ENCODE data around the gene ODAD4. TPM values are rescaled to one million over a fixed set of nuclear protein-coding genes. Genes with fewer than 3 reads are reported as not detected.

Gene ODAD4
- 0.28 and 0.85 TPM in 2 replicates for total RNA-seq (2014; rRNA removed; shearing (Covaris generic))

- peak; percentile 96 for DNase-seq
- no peaks in the 10 kb centered on the region for H3K36me3 ChIP-seq (replicated peaks; ENCODE audit: control insufficient read depth, insufficient read depth, low read length)
- no peaks in the 10 kb centered on the region for H3K27me3 ChIP-seq (ENCODE audit: control insufficient read depth, insufficient read depth, low read length)
- H3K4me3 ChIP-seq (ENCODE audit: insufficient read depth, low read depth, low read length): peak within 1 kb of the TSS; percentile 63
Measured at GRCh38 chr17:41930009-41930832, at the start of gene ODAD4. TSS of gene ODAD4 (plus strand) at chr17:41930617. CDS start at chr17:41930724, 107 bp downstream.

- Histone ChIP-seq H3K4me3 (ENCODE audit: insufficient read depth, low read depth, low read length) (no peak overlapping the region), H3K36me3 (replicated peaks; ENCODE audit: control insufficient read depth, insufficient read depth, low read length) (peaks cover 62% of the 10 kb centered on the region), H3K27me3 (ENCODE audit: control insufficient read depth, insufficient read depth, low read length) (no peaks in the 10 kb centered on the region)
- DNase-seq: no peak
Measured at GRCh38 chr17:41882756-41883155, 47.7 kb upstream of the ODAD4 start.

DNA sequence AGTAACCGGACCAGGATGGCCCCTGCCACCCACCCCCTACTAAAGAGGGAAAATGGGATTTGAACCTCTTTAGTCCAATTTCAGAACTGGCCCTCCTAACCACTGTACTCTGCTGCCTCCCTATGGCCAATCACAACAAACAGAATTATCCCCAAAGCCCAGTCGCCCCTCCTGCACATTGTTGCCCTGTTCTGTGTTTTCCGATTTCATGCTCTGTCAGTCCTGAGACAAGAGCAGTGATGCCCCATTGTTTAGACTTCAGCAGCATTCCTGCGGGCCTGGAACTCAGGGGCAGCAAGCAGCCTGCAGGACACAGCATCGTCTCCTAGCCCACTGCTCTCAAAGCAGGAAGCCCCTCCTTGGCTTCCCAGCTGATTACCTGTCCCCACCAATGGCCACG, 44.7 kb upstream of the ODAD4 start:
- H3K27me3 ChIP-seq (ENCODE audit: control insufficient read depth, insufficient read depth, low read length): no peaks in the 10 kb centered on the region
- DNase-seq: peak; percentile 53
- peaks cover 56% of the 10 kb centered on the region for H3K36me3 ChIP-seq (replicated peaks; ENCODE audit: control insufficient read depth, insufficient read depth, low read length)
- no peak overlapping the region for H3K4me3 ChIP-seq (ENCODE audit: insufficient read depth, low read depth, low read length)

- H3K36me3 ChIP-seq (replicated peaks; ENCODE audit: control insufficient read depth, insufficient read depth, low read length): peaks cover 62% of the 10 kb centered on the region
- H3K27me3 ChIP-seq (ENCODE audit: control insufficient read depth, insufficient read depth, low read length): no peaks in the 10 kb centered on the region
Measured at GRCh38 chr17:41888332-41888965, 42.0 kb upstream of the ODAD4 start.

DNA sequence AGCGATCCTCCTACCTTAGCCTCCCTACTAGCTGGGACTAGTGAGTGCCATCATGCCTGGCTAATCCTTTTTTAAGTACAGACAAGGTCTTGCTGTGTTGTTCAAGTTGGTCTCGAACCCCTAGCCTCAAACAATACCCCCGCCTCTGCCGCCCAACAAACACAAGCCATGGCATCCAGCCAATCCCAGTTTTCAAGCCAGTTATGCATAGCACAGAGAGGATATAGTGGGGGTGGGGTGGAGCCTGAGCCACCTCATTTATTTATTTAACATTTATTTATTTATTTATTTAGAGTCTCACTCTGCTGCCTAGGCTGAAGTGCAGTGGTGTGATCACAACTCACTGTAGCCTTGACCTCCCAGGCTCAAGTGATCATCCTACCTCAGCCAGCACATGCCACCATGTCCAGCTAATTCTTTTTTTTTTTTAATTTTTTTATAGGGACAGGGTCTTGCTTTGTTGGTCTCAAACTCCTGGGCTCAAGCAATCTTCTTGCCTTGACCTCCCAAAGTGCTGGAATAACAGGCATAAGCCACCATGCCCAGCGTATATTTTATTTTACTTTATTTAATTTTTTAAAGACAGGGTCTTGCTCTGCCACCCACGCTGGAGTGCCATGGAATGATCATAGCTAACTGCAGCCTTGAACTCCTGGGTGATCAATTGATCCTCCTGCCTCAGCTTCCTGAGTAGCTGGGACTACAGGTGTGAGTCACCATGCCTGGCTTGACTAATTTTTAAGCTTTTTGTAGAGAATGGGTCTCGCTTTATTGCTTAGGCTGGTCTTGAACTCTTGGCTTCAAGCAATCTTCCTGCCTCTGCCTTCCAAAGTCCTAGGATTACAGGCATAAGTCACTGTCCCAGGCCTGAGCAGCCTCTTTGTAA, 39.0 kb upstream of the ODAD4 start:
- no peak overlapping the region for H3K4me3 ChIP-seq (ENCODE audit: insufficient read depth, low read depth, low read length)
- no peak for DNase-seq
- no peaks in the 10 kb centered on the region for H3K27me3 ChIP-seq (ENCODE audit: control insufficient read depth, insufficient read depth, low read length)
- peaks cover 65% of the 10 kb centered on the region for H3K36me3 ChIP-seq (replicated peaks; ENCODE audit: control insufficient read depth, insufficient read depth, low read length)

More at GRCh38 chr17:41888332-41888965, 42.0 kb upstream of the ODAD4 start:
- no peak for DNase-seq
- H3K4me3 ChIP-seq (ENCODE audit: insufficient read depth, low read depth, low read length): no peak overlapping the region

DNA sequence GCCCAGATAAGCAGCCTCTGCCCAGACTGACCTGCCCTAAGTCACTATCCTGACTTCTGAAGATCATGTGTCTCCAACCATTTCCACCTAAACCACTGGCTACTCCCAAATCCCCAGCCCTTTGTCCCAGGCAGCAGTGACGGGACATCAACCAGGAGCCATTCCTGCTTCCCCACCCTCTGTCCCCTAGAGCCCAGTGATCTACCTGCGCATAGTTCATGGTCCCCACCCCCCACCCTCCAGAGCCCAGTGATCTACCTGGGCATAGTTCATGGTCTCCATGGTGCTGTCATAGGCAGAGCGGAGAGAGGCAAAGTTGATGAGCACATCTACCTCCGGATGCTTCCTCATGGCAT, 38.4 kb upstream of the ODAD4 start:
- peaks cover 68% of the 10 kb centered on the region for H3K36me3 ChIP-seq (replicated peaks; ENCODE audit: control insufficient read depth, insufficient read depth, low read length)
- no peak for DNase-seq
- H3K4me3 ChIP-seq (ENCODE audit: insufficient read depth, low read depth, low read length): no peak overlapping the region
- no peaks in the 10 kb centered on the region for H3K27me3 ChIP-seq (ENCODE audit: control insufficient read depth, insufficient read depth, low read length)

- no peak overlapping the region for H3K4me3 ChIP-seq (ENCODE audit: insufficient read depth, low read depth, low read length)
- no peak for DNase-seq
- no peaks in the 10 kb centered on the region for H3K27me3 ChIP-seq (ENCODE audit: control insufficient read depth, insufficient read depth, low read length)
- H3K36me3 ChIP-seq (replicated peaks; ENCODE audit: control insufficient read depth, insufficient read depth, low read length): peaks cover 69% of the 10 kb centered on the region
Measured at GRCh38 chr17:41893384-41893783, 37.0 kb upstream of the ODAD4 start.

- no peaks in the 10 kb centered on the region for H3K27me3 ChIP-seq (ENCODE audit: control insufficient read depth, insufficient read depth, low read length)
- H3K4me3 ChIP-seq (ENCODE audit: insufficient read depth, low read depth, low read length): no peak overlapping the region
- DNase-seq: no peak
- H3K36me3 ChIP-seq (replicated peaks; ENCODE audit: control insufficient read depth, insufficient read depth, low read length): peaks cover 72% of the 10 kb centered on the region
Measured at GRCh38 chr17:41894791-41895331, 35.6 kb upstream of the ODAD4 start.

GRCh38 chr17:41895617-41896016, 34.8 kb upstream of the ODAD4 start:
- peaks cover 70% of the 10 kb centered on the region for H3K36me3 ChIP-seq (replicated peaks; ENCODE audit: control insufficient read depth, insufficient read depth, low read length)
- no peaks in the 10 kb centered on the region for H3K27me3 ChIP-seq (ENCODE audit: control insufficient read depth, insufficient read depth, low read length)
- DNase-seq: no peak
- no peak overlapping the region for H3K4me3 ChIP-seq (ENCODE audit: insufficient read depth, low read depth, low read length)

- H3K4me3 ChIP-seq (ENCODE audit: insufficient read depth, low read depth, low read length): no peak overlapping the region
- DNase-seq: no peak
Measured at GRCh38 chr17:41896726-41897125, 33.7 kb upstream of the ODAD4 start.

DNA sequence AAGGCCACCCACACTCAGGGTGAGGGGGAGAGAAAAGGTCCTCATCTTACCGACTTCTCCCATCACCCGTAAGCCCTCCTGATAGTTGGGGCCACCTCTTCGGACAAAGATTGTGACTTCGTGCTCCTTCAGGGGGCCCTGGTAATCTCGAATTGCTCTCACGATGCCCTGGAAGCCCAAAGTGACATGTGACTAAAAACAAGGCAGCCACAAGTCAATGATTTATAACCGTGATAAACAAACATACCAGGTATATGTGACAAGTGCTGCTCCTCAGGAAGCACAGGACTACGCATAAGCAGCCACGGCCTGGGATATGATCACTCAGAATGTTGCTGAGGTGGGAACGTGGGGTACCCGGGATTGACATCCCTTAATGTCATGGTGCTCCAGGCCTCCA, 28.8 kb upstream of the ODAD4 start:
- Histone ChIP-seq H3K27me3 (ENCODE audit: control insufficient read depth, insufficient read depth, low read length) (no peaks in the 10 kb centered on the region), H3K36me3 (replicated peaks; ENCODE audit: control insufficient read depth, insufficient read depth, low read length) (peaks cover 72% of the 10 kb centered on the region), H3K4me3 (ENCODE audit: insufficient read depth, low read depth, low read length) (no peak overlapping the region)
- no peak for DNase-seq

More at GRCh38 chr17:41896726-41897125, 33.7 kb upstream of the ODAD4 start:
- Histone ChIP-seq H3K27me3 (ENCODE audit: control insufficient read depth, insufficient read depth, low read length) (no peaks in the 10 kb centered on the region), H3K36me3 (replicated peaks; ENCODE audit: control insufficient read depth, insufficient read depth, low read length) (peaks cover 70% of the 10 kb centered on the region)

DNA sequence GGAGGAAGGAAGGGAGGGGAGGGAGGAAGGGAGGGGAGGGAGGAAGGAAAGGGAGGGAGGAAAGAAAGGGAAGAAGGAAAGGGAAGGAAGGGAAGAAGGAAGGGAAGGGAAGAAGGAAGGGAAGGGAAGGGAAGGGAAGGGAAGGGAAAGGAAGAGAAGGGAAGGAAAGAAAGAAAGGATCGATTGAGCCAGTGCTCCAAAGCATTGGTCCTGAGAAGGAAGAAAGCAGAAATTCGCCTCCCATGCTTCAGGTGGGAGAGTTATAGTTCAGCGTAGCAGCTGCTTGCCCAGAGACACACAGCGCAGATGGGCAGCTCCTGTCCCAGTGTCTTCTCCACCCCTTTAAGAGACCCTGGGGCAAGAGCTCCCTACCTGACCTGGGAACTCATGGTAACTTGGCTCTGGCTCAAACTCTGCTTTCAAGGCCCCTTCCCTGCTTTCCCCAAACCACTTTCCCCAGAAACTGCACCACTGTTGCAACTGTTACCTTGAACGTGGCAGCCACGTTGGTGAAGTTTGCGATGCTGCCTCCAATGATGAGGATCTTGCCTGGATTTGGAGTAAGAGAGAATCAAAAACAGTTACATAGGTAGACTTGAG, 26.1 kb upstream of the ODAD4 start:
- H3K36me3 ChIP-seq (replicated peaks; ENCODE audit: control insufficient read depth, insufficient read depth, low read length): peaks cover 75% of the 10 kb centered on the region
- no peak overlapping the region for H3K4me3 ChIP-seq (ENCODE audit: insufficient read depth, low read depth, low read length)
- no peaks in the 10 kb centered on the region for H3K27me3 ChIP-seq (ENCODE audit: control insufficient read depth, insufficient read depth, low read length)
- no peak for DNase-seq

- H3K36me3 ChIP-seq (replicated peaks; ENCODE audit: control insufficient read depth, insufficient read depth, low read length): peaks cover 79% of the 10 kb centered on the region
- no peaks in the 10 kb centered on the region for H3K27me3 ChIP-seq (ENCODE audit: control insufficient read depth, insufficient read depth, low read length)
- no peak for DNase-seq
- H3K4me3 ChIP-seq (ENCODE audit: insufficient read depth, low read depth, low read length): no peak overlapping the region
Measured at GRCh38 chr17:41905172-41905571, 25.2 kb upstream of the ODAD4 start.
